Right lobe of liver (tissue), 6 donors: ENCODE measurements around the gene SYNM. TPM values are rescaled to one million over a fixed set of nuclear protein-coding genes. Genes with fewer than 3 reads are reported as not detected.

Experiments used
- ATAC-seq, 4 donors: fragments of 200-7000 bp; cut with Tn5 transposase; one replicate each; pipeline ENCODE4 v1.9.1; 2020; ENCODE audit warnings: mild to moderate bottlenecking in 4 of 4, moderate library complexity in 4 of 4
- DNase-seq, 3 donors: peaks; one replicate each; pipeline ENCODE4 v3.0.0-alpha.2; 2020
- H3K27ac ChIP-seq, 3 donors: fragments of 200-600 bp; one replicate each; pipeline ENCODE4 v1.8.0; 2022
- H3K27me3 ChIP-seq, 2 donors: fragments of 200-600 bp; one replicate each; pipeline ENCODE4 v1.8.0; 2022
- H3K36me3 ChIP-seq, 4 donors: fragments of 200-600 bp; sonication (generic) in 1 of 4; one replicate each; pipeline versions ENCODE4 v1.5.1 to v1.8.0; 2017 to 2022; ENCODE audit warnings: control low read depth in 1 of 4
- H3K4me1 ChIP-seq, 4 donors: fragments of 200-600 bp; sonication (generic) in 1 of 4; one replicate each; pipeline versions ENCODE4 v1.5.1 to v1.8.0; 2017 to 2022; ENCODE audit warnings: control low read depth in 1 of 4
- H3K4me3 ChIP-seq, 3 donors: fragments of 200-600 bp; one replicate each; pipeline ENCODE4 v1.8.0; 2022
- H3K9me3 ChIP-seq, 4 donors: fragments of 200-600 bp; sonication (generic) in 1 of 4; one replicate each; pipeline versions ENCODE4 v1.5.1 to v1.8.0; 2017 to 2022; ENCODE audit warnings: control low read depth in 1 of 4
- POLR2A ChIP-seq: fragments of 450-650 bp; IDR thresholded peaks from one replicate; pipeline ENCODE4 v1.6.1; 2017; ENCODE audit warnings: antibody characterized with exemption, mild to moderate bottlenecking
- WGBS: methylation state at CpG from one replicate; pipeline ENCODE4 v1.1.6; 2018; ENCODE audit warnings: low coverage, low lambda C conversion rate; ENCODE audit not compliant: insufficient coverage; ENCODE audit errors: missing lambda C conversion rate; 5-methylcytosine and 5-hydroxymethylcytosine counted together
- intact Hi-C, 2 donors: fragments of 100-400 bp; cut with DNase I; formaldehyde crosslinking; loops; one replicate each; pipeline versions ENCODE4 v1.11.2 to v1.14.1; 2022
- total RNA-seq, 6 experiments: library from RNA; depleted of rRNA in 2 of 6; stranded (reverse); fragments of >200 nt in 2 of 6; fragmentation: NEBNext Ultra II Directional in 3 of 6; extraction: Animal tissue kit (Norgen Biotek cat#: 25700) in 3 of 6; gene quantifications; one replicate each; pipeline versions ENCODE4 v1.1.0 to v1.2.4, GENCODE V29; 2016 to 2023
- TF ChIP-seq, protein P1 (sequence below), 4 donors: fragments of 200-600 bp in 3 of 4; fragments of 450-650 bp in 1 of 4; IDR thresholded peaks; one replicate each; pipeline versions ENCODE4 v1.5.1 to v1.8.0; 2016 to 2022; ENCODE audit warnings: antibody characterized with exemption in 4 of 4, mild to moderate bottlenecking in 2 of 4
- donor health status: DM: no; HTN: yes; CAD: no.
- donor health status: DM: no; HTN: no; CAD: no.
- donor health status: DM: no; HTN: no; CAD: no.
- donor health status: DM: no; HTN: yes; CAD: no.
- donor health status: DM: no; HTN: yes; CAD: no.

The SYNM gene
- total RNA-seq, 6 experiments from 2014 or later, result 1.6 to 3.5 (median 2.9) TPM

DNA sequence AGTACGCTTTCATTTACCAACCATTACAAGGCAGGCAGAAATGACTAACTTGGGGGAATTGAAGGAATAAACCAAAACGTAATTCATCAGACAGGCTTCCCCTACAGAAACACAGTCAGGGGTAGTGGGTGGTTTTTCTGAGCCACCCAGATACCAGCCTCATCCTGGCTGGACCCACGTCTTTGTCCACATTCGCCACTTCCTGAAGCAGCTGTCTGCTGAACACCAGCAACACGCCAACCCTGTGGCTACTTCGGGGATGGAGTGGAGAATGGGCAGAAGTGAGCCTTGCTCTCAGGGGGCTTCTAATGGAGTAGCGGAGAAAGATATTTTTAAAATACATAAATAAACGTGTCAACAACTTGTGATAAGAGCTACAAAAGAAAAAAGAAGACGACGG lies 40.1 kb downstream of the SYNM start:
- intact Hi-C loops, result no loop called here
- no peak for ATAC-seq

DNA sequence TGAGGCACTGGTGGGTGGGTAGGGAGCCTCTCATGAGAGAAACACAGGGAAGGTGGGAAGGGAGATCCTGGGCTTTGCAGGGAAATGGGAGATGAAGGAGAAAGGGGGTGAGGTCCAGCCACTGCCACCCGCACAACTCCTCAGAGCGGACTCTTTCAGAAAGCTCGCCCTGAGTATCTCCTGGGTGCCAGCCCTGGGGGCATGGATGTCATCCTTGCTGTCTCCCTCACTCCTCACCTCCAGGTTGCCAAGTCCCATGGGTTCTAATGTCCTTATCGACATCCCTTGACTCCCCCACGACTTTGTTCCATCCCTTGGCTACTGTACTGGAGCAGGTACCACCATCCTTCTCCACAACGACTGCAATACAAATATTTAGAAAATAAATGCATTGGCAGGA lies 40.9 kb downstream of the SYNM start:
- Histone ChIP-seq H3K9me3 (no peaks in the 10 kb centered on the region), H3K4me1 (peaks cover 0 to 14% (median 10%) of the 10 kb centered on the region in 4 donors), H3K27ac (no peak overlapping the region), H3K27me3 (no peaks in the 10 kb centered on the region), H3K36me3 (peaks cover 0 to 4% (median 0%) of the 10 kb centered on the region in 4 donors), H3K4me3 (no peak overlapping the region)
- no peak for DNase-seq
- intact Hi-C loops, result no loop called here
- TF ChIP-seq, protein P1, sequence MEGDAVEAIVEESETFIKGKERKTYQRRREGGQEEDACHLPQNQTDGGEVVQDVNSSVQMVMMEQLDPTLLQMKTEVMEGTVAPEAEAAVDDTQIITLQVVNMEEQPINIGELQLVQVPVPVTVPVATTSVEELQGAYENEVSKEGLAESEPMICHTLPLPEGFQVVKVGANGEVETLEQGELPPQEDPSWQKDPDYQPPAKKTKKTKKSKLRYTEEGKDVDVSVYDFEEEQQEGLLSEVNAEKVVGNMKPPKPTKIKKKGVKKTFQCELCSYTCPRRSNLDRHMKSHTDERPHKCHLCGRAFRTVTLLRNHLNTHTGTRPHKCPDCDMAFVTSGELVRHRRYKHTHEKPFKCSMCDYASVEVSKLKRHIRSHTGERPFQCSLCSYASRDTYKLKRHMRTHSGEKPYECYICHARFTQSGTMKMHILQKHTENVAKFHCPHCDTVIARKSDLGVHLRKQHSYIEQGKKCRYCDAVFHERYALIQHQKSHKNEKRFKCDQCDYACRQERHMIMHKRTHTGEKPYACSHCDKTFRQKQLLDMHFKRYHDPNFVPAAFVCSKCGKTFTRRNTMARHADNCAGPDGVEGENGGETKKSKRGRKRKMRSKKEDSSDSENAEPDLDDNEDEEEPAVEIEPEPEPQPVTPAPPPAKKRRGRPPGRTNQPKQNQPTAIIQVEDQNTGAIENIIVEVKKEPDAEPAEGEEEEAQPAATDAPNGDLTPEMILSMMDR (IDR thresholded peaks at IDR 0.05), result no peak
- TF ChIP-seq POLR2A, result no peak
- WGBS, result 70% methylated on average over 3 of the region's 6 CpGs
- ATAC-seq, result no peak

More for the DNA sequence above, 40.1 kb downstream of the SYNM start:
- peaks cover 0 to 4% (median 0%) of the 10 kb centered on the region in 4 donors for H3K36me3 ChIP-seq
- WGBS, result 92% methylated on average over 10 of the region's 10 CpGs
- H3K4me1 ChIP-seq, result peaks cover 0 to 14% (median 10%) of the 10 kb centered on the region in 4 donors
- TF ChIP-seq POLR2A, result no peak
- TF ChIP-seq, protein P1 (IDR thresholded peaks at IDR 0.05), result no peak
- H3K27ac ChIP-seq, result no peak overlapping the region
- no peak for DNase-seq
- no peaks in the 10 kb centered on the region for H3K27me3 ChIP-seq
- H3K4me3 ChIP-seq, result no peak overlapping the region
- H3K9me3 ChIP-seq, result no peaks in the 10 kb centered on the region

DNA sequence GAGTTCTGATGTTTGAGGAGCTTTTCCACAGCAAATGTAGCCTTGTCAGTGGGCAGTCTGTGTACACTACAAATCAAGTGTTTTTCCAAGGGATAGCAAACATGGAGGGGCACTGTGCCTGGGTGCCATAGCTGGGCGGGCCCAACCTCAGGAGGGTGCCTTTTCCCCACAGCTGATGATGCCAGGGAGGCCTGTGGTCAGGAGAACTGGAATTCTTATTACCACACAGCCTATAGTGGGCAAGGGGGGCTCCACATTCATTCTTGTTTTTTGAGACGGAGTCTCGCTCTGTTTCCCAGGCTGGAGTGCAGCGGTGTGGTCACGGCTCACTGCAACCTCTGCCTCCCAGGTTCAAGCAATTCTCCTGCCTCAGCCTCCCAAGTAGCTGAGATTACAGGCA lies 41.8 kb downstream of the SYNM start:
- Histone ChIP-seq H3K4me1 (peaks cover 0 to 14% (median 10%) of the 10 kb centered on the region in 4 donors), H3K4me3 (no peak overlapping the region), H3K27me3 (no peaks in the 10 kb centered on the region), H3K9me3 (no peaks in the 10 kb centered on the region), H3K36me3 (peaks cover 0 to 4% (median 1%) of the 10 kb centered on the region in 4 donors), H3K27ac (no peak overlapping the region)
- no peak for TF ChIP-seq POLR2A
- TF ChIP-seq, protein P1 (IDR thresholded peaks at IDR 0.05), result no peak
- ATAC-seq, result no peak
- WGBS, result no CpG with 5 or more reads among the region's 5 CpGs
- DNase-seq, result no peak
- intact Hi-C loops, result no loop called here

DNA sequence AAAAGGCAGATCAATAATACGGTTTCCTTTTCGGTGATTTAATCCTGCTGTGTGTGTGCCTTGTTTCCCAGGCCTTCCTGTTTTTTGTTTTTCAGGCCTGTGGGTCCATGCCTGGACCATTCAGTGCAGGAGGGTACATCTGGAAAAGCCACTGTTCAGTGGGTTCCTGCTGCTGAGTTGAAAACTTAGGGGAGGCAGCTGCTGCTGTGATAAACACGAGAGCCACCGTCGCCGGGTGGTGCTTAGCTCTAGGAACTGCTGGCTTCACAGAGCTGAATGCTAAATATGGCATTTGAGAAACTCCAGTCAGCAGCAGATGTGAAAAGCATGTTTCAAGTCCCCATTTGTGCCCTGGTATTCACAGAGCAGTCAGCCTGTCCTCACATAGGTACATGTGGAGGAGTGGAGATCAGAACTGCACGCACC lies 44.0 kb downstream of the SYNM start:
- Histone ChIP-seq H3K4me1 (peaks cover 0 to 15% (median 7%) of the 10 kb centered on the region in 4 donors), H3K27ac (no peak overlapping the region), H3K4me3 (no peak overlapping the region), H3K27me3 (no peaks in the 10 kb centered on the region), H3K36me3 (peaks cover 0 to 4% (median 1%) of the 10 kb centered on the region in 4 donors), H3K9me3 (no peaks in the 10 kb centered on the region)
- DNase-seq (peak in 1 of 3 donors; percentile 28), ATAC-seq (no peak)
- intact Hi-C loops, result no loop called here
- no peak for TF ChIP-seq POLR2A
- TF ChIP-seq, protein P1 (IDR thresholded peaks at IDR 0.05), result no peak
- WGBS, result 80% methylated on average over 2 of the region's 7 CpGs

DNA sequence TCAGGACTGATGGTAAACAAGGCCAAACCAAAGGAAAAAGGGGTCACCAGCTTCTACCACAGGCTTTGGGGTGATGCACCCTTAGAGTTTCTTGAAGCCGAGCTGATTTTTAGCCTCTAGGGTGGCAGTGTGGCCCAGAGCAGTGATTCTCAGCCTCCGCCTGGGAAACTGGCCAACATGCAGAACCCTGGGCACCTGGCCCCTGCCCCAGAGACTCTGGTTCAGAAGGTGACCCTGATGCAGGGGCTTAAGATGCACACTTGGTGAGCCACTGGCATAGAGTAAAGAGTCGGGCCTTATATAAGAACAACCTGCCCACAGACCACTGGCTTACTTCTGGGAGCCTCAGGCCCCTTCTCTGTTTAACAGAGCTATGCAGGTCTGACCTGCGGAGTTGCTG lies 44.5 kb downstream of the SYNM start:
- ATAC-seq (no peak), DNase-seq (peak in 1 of 3 donors; percentile 33)
- Histone ChIP-seq H3K36me3 (peaks cover 0 to 4% (median 1%) of the 10 kb centered on the region in 4 donors), H3K27me3 (no peaks in the 10 kb centered on the region), H3K4me3 (no peak overlapping the region), H3K9me3 (no peaks in the 10 kb centered on the region), H3K4me1 (peaks cover 0 to 16% (median 4%) of the 10 kb centered on the region in 4 donors), H3K27ac (no peak overlapping the region)
- WGBS, result 100% methylated on average over 1 of the region's 4 CpGs
- no peak for TF ChIP-seq POLR2A
- TF ChIP-seq, protein P1 (IDR thresholded peaks at IDR 0.05), result no peak
- intact Hi-C loops, result no loop called here
